GM12878 (cell line): ENCODE data around the gene HDAC8. TPM values are rescaled to one million over a fixed set of nuclear protein-coding genes. Genes with fewer than 3 reads are reported as not detected.

Experiments
- ATAC-seq: fragments of 200-7000 bp; cut with Tn5 transposase; 3 replicates; pipeline ENCODE4 v1.9.1; 2020; ENCODE audit warnings: mild to moderate bottlenecking, moderate library complexity
- BruUV-seq: library from RNA; stranded (reverse); fragments of 400-500 nt; replicated peaks from 2 replicates; lab custom pipeline; 2021; lab: Mats Ljungman, UMichigan
- CTCF ChIA-PET: fragments of 300-600 bp; sonication (Branson Sonifier 250); formaldehyde crosslinking; extraction: SDS; loops from one replicate; lab custom pipeline; 2021; ENCODE audit warnings: inconsistent platforms; lab: Yijun Ruan, JAX
- POLR2A ChIA-PET: fragments of 350-600 bp; formaldehyde crosslinking; extraction: SDS; loops from one replicate; lab custom pipeline; 2021; ENCODE audit warnings: inconsistent platforms; lab: Charles Lee
- RAD21 ChIA-PET: fragments of 300-600 bp; sonication (Branson Sonifier 250); formaldehyde crosslinking; loops from one replicate; lab custom pipeline; 2023; ENCODE audit warnings: antibody characterized with exemption; ENCODE audit not compliant: unreplicated experiment; lab: Charles Lee
- SMC1A ChIA-PET: fragments of 300-600 bp; sonication (Branson Sonifier 250); formaldehyde crosslinking; loops from one replicate; lab custom pipeline; 2023; ENCODE audit not compliant: unreplicated experiment, uncharacterized antibody; lab: Charles Lee
- DNase-seq: peaks from one replicate; pipeline ENCODE4 v3.0.0-alpha.2; 2011; ENCODE audit warnings: low read depth, low spot score
- FAIRE-seq: peaks from 3 replicates; lab custom pipeline; 2011; peaks lifted over from hg19 to GRCh38; lab: Jason Lieb, UNC
- H2AFZ ChIP-seq: 2 replicates; pipeline ENCODE4 v1.6.0; 2011; ENCODE audit warnings: low read depth, low read length, control low read depth; ENCODE audit not compliant: control insufficient read depth
- H3K27ac ChIP-seq: 2 replicates; pipeline ENCODE4 v1.5.1; 2011; ENCODE audit warnings: control low read depth; ENCODE audit not compliant: control insufficient read depth, insufficient read depth
- H3K27me3 ChIP-seq, 2 experiments: replicated peaks in 1 of 2; 2 replicates each; pipeline versions ENCODE4 v1.6.0 to v1.6.1; 2011; ENCODE audit warnings: low read length in 1 of 2; ENCODE audit not compliant: control insufficient read depth in 2 of 2, insufficient read depth in 2 of 2
- H3K36me3 ChIP-seq, 2 experiments: 2 replicates each; pipeline ENCODE4 v1.5.1; 2011; ENCODE audit warnings: low read length in 1 of 2; ENCODE audit not compliant: control insufficient read depth in 2 of 2, insufficient read depth in 2 of 2
- H3K4me1 ChIP-seq: 2 replicates; pipeline ENCODE4 v1.6.1; 2011; ENCODE audit warnings: mild to moderate bottlenecking, low read length, moderate library complexity, mixed read lengths; ENCODE audit not compliant: control insufficient read depth, insufficient read depth
- H3K4me2 ChIP-seq: 2 replicates; pipeline ENCODE4 v1.6.0; 2011; ENCODE audit warnings: control low read depth; ENCODE audit not compliant: control insufficient read depth, insufficient read depth
- H3K4me3 ChIP-seq: fragments of 200-600 bp; sonication (generic); 2 replicates; pipeline ENCODE4 v1.5.1; 2016
- H3K79me2 ChIP-seq: 2 replicates; pipeline ENCODE4 v1.6.0; 2011; ENCODE audit warnings: low read length; ENCODE audit not compliant: control insufficient read depth, insufficient read depth
- H3K9ac ChIP-seq: 2 replicates; pipeline ENCODE4 v1.8.0; 2011; ENCODE audit warnings: low read length, control low read depth, mixed read lengths; ENCODE audit not compliant: control insufficient read depth, insufficient read depth
- H3K9me3 ChIP-seq: replicated peaks from 3 replicates; pipeline ENCODE4 v1.5.1; 2011; ENCODE audit warnings: mild to moderate bottlenecking, low read length; ENCODE audit not compliant: control insufficient read depth, insufficient read depth
- H4K20me1 ChIP-seq: 2 replicates; pipeline ENCODE4 v1.6.0; 2011; ENCODE audit not compliant: control insufficient read depth, insufficient read depth
- ATF3 ChIP-seq: IDR thresholded peaks from 2 replicates; pipeline ENCODE4 v1.6.1; 2011; ENCODE audit warnings: low read depth, mild to moderate bottlenecking, low read length, moderate library complexity, borderline replicate concordance; ENCODE audit errors: extremely low read depth
- CEBPB ChIP-seq, 2 experiments: fragments of 150-350 bp in 1 of 2; IDR thresholded peaks; 2 replicates each; pipeline ENCODE4 v1.6.1; 2012 to 2014; ENCODE audit warnings: low read depth in 2 of 2, low read length in 2 of 2, borderline replicate concordance in 1 of 2, inconsistent platforms in 1 of 2
- CHD2 ChIP-seq: IDR thresholded peaks from 2 replicates; pipeline ENCODE4 v1.6.1; 2011; ENCODE audit warnings: low read depth, low read length, improper control_type of control experiment, borderline replicate concordance
- FOXK2 ChIP-seq: fragments of 450-650 bp; IDR thresholded peaks from 2 replicates; pipeline ENCODE4 v1.6.1; 2017; ENCODE audit warnings: mild to moderate bottlenecking, moderate library complexity
- JUND ChIP-seq: IDR thresholded peaks from 2 replicates; pipeline ENCODE4 v1.6.1; 2012; ENCODE audit warnings: low read depth, mild to moderate bottlenecking, low read length, improper control_type of control experiment, moderate library complexity
- MEF2B ChIP-seq: fragments of 450-650 bp; IDR thresholded peaks from 2 replicates; pipeline ENCODE4 v1.6.1; 2018; ENCODE audit warnings: mild to moderate bottlenecking, moderate library complexity; ENCODE audit not compliant: partially characterized antibody, poor library complexity, severe bottlenecking
- RBBP5 ChIP-seq: fragments of 200-600 bp; sonication (generic); conservative IDR thresholded peaks from 2 replicates; pipeline ENCODE4 v1.6.1; 2016
- ZNF217 ChIP-seq: fragments of 450-650 bp; IDR thresholded peaks from 2 replicates; pipeline ENCODE4 v1.6.1; 2017; ENCODE audit warnings: antibody characterized with exemption, mild to moderate bottlenecking
- ZNF622 ChIP-seq: fragments of 450-650 bp; IDR thresholded peaks from 2 replicates; pipeline ENCODE4 v1.6.1; 2017; ENCODE audit warnings: mild to moderate bottlenecking, inconsistent platforms
- ZZZ3 ChIP-seq: IDR thresholded peaks from 2 replicates; pipeline ENCODE4 v1.6.1; 2011; ENCODE audit warnings: low read depth; ENCODE audit not compliant: control insufficient read depth, insufficient read length
- WGBS: methylation state at CpG from one replicate; pipeline ENCODE4 v1.1.6; 2016; ENCODE audit warnings: low lambda C conversion rate; ENCODE audit not compliant: insufficient replicate concordance, insufficient coverage; ENCODE audit errors: missing lambda C conversion rate; 5-methylcytosine and 5-hydroxymethylcytosine counted together
- in situ Hi-C: fragments of 300-500 bp; cut with MboI; formaldehyde crosslinking; loops from 9 replicates; pipeline ENCODE4 v1.14.3; 2018; ENCODE audit warnings: mixed read lengths
- intact Hi-C: fragments of 100-400 bp; cut with micrococcal nuclease; formaldehyde crosslinking; loops from one replicate; pipeline ENCODE4 v1.14.2; 2022; ENCODE audit not compliant: unreplicated experiment
- polyA plus RNA-seq, 11 experiments: library from polyadenylated mRNA; depleted of rRNA in 4 of 11; unstranded in 6 of 11; stranded (reverse) in 5 of 11; fragments of >200 nt; fragmentation: Nextera tagmentation in 4 of 11; fragmentation: Illumina TruSeq in 1 of 11; extraction: Ambion mirVana in 4 of 11; extraction: Trizol in 1 of 11; gene quantifications; 1 replicate in 1 of 11; 2 replicates in 10 of 11; pipeline versions ENCODE4 v1.2.1 to v1.2.3, GENCODE V29; 2011 to 2016; ENCODE audit warnings: inconsistent platforms in 2 of 11, missing spikeins in 2 of 11, low read depth in 1 of 11
- total RNA-seq, 4 experiments: library from RNA; depleted of rRNA in 3 of 4; stranded (reverse); fragments of >200 nt in 3 of 4; fragmentation: Illumina TruSeq in 1 of 4; extraction: Trizol in 1 of 4; gene quantifications; 2 replicates each; pipeline versions ENCODE4 v1.2.1 to v1.2.3, GENCODE V29; 2013 to 2021
- TF ChIP-seq, protein P1 (sequence below): fragments of 450-650 bp; IDR thresholded peaks from 2 replicates; pipeline ENCODE4 v1.6.1; 2018; ENCODE audit warnings: borderline replicate concordance, mild to moderate bottlenecking; ENCODE audit not compliant: partially characterized antibody
- TF ChIP-seq, protein P2 (sequence below): fragments of 450-650 bp; IDR thresholded peaks from 2 replicates; pipeline ENCODE4 v1.6.1; 2017; ENCODE audit warnings: borderline replicate concordance

HDAC8 gene
- total and polyA plus RNA-seq, 10 of the 15 experiments (the other 5 are each of a cell fraction or from before 2014, with no cell fraction given), result 18.1 to 34.7 (median 29.1) TPM

GRCh38 chrX:72304877-72305276 lies 267.8 kb downstream of the HDAC8 start:
- H3K9ac ChIP-seq, result no peak overlapping the region
- FAIRE-seq (no peak), DNase-seq (no peak), ATAC-seq (no peak)
- H3K36me3 ChIP-seq, result no peaks in the 10 kb centered on the region
- TF ChIP-seq ZZZ3, result no peak
- TF ChIP-seq CHD2, result no peak
- TF ChIP-seq, protein P1, sequence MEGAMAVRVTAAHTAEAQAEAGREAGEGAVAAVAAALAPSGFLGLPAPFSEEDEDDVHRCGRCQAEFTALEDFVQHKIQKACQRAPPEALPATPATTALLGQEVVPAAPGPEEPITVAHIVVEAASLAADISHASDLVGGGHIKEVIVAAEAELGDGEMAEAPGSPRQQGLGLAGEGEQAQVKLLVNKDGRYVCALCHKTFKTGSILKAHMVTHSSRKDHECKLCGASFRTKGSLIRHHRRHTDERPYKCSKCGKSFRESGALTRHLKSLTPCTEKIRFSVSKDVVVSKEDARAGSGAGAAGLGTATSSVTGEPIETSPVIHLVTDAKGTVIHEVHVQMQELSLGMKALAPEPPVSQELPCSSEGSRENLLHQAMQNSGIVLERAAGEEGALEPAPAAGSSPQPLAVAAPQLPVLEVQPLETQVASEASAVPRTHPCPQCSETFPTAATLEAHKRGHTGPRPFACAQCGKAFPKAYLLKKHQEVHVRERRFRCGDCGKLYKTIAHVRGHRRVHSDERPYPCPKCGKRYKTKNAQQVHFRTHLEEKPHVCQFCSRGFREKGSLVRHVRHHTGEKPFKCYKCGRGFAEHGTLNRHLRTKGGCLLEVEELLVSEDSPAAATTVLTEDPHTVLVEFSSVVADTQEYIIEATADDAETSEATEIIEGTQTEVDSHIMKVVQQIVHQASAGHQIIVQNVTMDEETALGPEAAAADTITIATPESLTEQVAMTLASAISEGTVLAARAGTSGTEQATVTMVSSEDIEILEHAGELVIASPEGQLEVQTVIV, result no peak
- TF ChIP-seq FOXK2, result no peak
- TF ChIP-seq JUND, result no peak
- TF ChIP-seq MEF2B, result no peak
- TF ChIP-seq ZNF217, result no peak
- TF ChIP-seq ATF3, result no peak
- no peak for TF ChIP-seq ZNF622
- no peak for TF ChIP-seq CEBPB (IDR thresholded peaks at IDR 0.05; ENCODE audit: borderline replicate concordance in 1 of 2, low read depth in 2 of 2, low read length in 2 of 2)
- TF ChIP-seq, protein P2, sequence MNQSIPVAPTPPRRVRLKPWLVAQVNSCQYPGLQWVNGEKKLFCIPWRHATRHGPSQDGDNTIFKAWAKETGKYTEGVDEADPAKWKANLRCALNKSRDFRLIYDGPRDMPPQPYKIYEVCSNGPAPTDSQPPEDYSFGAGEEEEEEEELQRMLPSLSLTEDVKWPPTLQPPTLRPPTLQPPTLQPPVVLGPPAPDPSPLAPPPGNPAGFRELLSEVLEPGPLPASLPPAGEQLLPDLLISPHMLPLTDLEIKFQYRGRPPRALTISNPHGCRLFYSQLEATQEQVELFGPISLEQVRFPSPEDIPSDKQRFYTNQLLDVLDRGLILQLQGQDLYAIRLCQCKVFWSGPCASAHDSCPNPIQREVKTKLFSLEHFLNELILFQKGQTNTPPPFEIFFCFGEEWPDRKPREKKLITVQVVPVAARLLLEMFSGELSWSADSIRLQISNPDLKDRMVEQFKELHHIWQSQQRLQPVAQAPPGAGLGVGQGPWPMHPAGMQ, result no peak
- TF ChIP-seq RBBP5, result no peak
- ChIA-PET SMC1A (no interaction called here), CTCF (interaction anchor here (0.6 kb wide), 1 partner anchor 1402 kb away, joined by 3 read pairs; no protein-coding TSS in a partner anchor), RAD21 (no interaction called here), POLR2A (no interaction called here)
- H3K4me2 ChIP-seq, result no peak overlapping the region
- no TSS peak for BruUV-seq
- peaks cover 7 to 26% of the 10 kb centered on the region in 2 experiments for H3K27me3 ChIP-seq
- 18% methylated on average over 26 of the region's 26 CpGs for WGBS
- no peak overlapping the region for H3K4me3 ChIP-seq
- no peaks in the 10 kb centered on the region for H3K4me1 ChIP-seq
- H4K20me1 ChIP-seq, result no peaks in the 10 kb centered on the region
- in situ Hi-C loops (no loop called here), intact Hi-C loops (no loop called here)
- no peaks in the 10 kb centered on the region for H3K79me2 ChIP-seq
- H3K9me3 ChIP-seq, result no peaks in the 10 kb centered on the region; the same call in 1 of the 3 replicates
- no peak overlapping the region for H3K27ac ChIP-seq
- no peak overlapping the region for H2AFZ ChIP-seq
